Measurements from ENCODE around the gene UAP1L1. TPM values are rescaled to one million over a fixed set of nuclear protein-coding genes. Genes with fewer than 3 reads are reported as not detected.
A peak's percentile ranks its signal among the peaks of the same experiment; 100 is the strongest.

Gene UAP1L1
- total RNA-seq, 4 donors from 2014 or later, result 9.3 to 15.7 (median 12.4) TPM

- 0 to 2% methylated on average over 23 to 25 of the region's 96 CpGs for WGBS, 2 donors
- H3K36me3 ChIP-seq, result no peaks in the 10 kb centered on the region
- H3K4me1 ChIP-seq, result peaks cover 6 to 19% of the 10 kb centered on the region in 2 donors
- TF ChIP-seq, protein P1, sequence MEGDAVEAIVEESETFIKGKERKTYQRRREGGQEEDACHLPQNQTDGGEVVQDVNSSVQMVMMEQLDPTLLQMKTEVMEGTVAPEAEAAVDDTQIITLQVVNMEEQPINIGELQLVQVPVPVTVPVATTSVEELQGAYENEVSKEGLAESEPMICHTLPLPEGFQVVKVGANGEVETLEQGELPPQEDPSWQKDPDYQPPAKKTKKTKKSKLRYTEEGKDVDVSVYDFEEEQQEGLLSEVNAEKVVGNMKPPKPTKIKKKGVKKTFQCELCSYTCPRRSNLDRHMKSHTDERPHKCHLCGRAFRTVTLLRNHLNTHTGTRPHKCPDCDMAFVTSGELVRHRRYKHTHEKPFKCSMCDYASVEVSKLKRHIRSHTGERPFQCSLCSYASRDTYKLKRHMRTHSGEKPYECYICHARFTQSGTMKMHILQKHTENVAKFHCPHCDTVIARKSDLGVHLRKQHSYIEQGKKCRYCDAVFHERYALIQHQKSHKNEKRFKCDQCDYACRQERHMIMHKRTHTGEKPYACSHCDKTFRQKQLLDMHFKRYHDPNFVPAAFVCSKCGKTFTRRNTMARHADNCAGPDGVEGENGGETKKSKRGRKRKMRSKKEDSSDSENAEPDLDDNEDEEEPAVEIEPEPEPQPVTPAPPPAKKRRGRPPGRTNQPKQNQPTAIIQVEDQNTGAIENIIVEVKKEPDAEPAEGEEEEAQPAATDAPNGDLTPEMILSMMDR (IDR thresholded peaks at IDR 0.05), result no peak
- TF ChIP-seq POLR2A (IDR thresholded peaks at IDR 0.05), result no peak
- peak overlapping the region; percentile 15 to 37 (median 35) for H3K4me3 ChIP-seq (replicated peaks in 1 of 3)
- H3K27me3 ChIP-seq, result peaks cover 20% of the 10 kb centered on the region
- no peaks in the 10 kb centered on the region for H3K9me3 ChIP-seq
- peak overlapping the region in 1 of 3 donors; percentile 24 for H3K27ac ChIP-seq
- intact Hi-C loops (cut with DNase I), result no loop called here
- DNase-seq, result no peak
Observed at GRCh38 chr9:137045294-137046087, 31.8 kb upstream of the UAP1L1 start.

GRCh38 chr9:137046088-137046787 lies 31.1 kb upstream of the UAP1L1 start, which contains the start of gene NPDC1:
Gene NPDC1, minus strand, starts transcription at chr9:137046177. Its CDS starts 188 bp downstream, at chr9:137045989.
- Histone ChIP-seq H3K36me3 (no peaks in the 10 kb centered on the region), H3K4me3 (replicated peaks in 1 of 3) (peak within 1 kb of the TSS; percentile 15 to 37 (median 35)), H3K4me1 (peaks cover 6 to 19% of the 10 kb centered on the region in 2 donors), H3K27me3 (peaks cover 20% of the 10 kb centered on the region), H3K9me3 (no peaks in the 10 kb centered on the region), H3K27ac (peak within 1 kb of the TSS in 1 of 3 donors; percentile 56)
- intact Hi-C loops (cut with DNase I), result no loop called here
- DNase-seq, result peak; percentile 86
- 1% methylated on average over 24 to 26 of the region's 57 CpGs for WGBS, 2 donors
- TF ChIP-seq POLR2A (IDR thresholded peaks at IDR 0.05), result no peak
- TF ChIP-seq, protein P1 (IDR thresholded peaks at IDR 0.05), result peak; percentile 59 to 88 (median 76)

- intact Hi-C loops (cut with DNase I), result no loop called here
- Histone ChIP-seq H3K9me3 (no peaks in the 10 kb centered on the region), H3K27ac (no peak overlapping the region), H3K36me3 (no peaks in the 10 kb centered on the region), H3K27me3 (peaks cover 20% of the 10 kb centered on the region), H3K4me3 (replicated peaks in 1 of 3) (no peak overlapping the region), H3K4me1 (peaks cover 13 to 29% of the 10 kb centered on the region in 2 donors)
- TF ChIP-seq, protein P1 (IDR thresholded peaks at IDR 0.05), result no peak
- TF ChIP-seq POLR2A (IDR thresholded peaks at IDR 0.05), result no peak
- 34 to 67% methylated on average over 18 to 50 of the region's 72 CpGs for WGBS, 2 donors
- DNase-seq, result no peak
Observed at GRCh38 chr9:137048655-137049543, 28.4 kb upstream of the UAP1L1 start.

- DNase-seq, result peak; percentile 34 to 44
- no peaks in the 10 kb centered on the region for H3K9me3 ChIP-seq
- intact Hi-C loops (cut with DNase I), result no loop called here
- H3K36me3 ChIP-seq, result no peaks in the 10 kb centered on the region
- WGBS, 2 donors, result 43 to 54% methylated on average over 30 to 31 of the region's 38 CpGs
- no peak overlapping the region for H3K27ac ChIP-seq
- H3K27me3 ChIP-seq, result peaks cover 20% of the 10 kb centered on the region
- no peak for TF ChIP-seq POLR2A (IDR thresholded peaks at IDR 0.05)
- TF ChIP-seq, protein P1 (IDR thresholded peaks at IDR 0.05), result peak in 3 of 6 experiments; percentile 7 to 32 (median 18)
- no peak overlapping the region for H3K4me3 ChIP-seq (replicated peaks in 1 of 3)
- H3K4me1 ChIP-seq, result peaks cover 18 to 35% of the 10 kb centered on the region in 2 donors
Observed at GRCh38 chr9:137049544-137050449, 27.5 kb upstream of the UAP1L1 start.
